Stimulated activated CD4-positive, alpha-beta T cell treated with anti-CD3 and anti-CD28 coated beads, TNF-alpha, amount 100 ng/mL, for 48 hours (primary cell): ENCODE measurements around the gene SLC35D1.
A peak's percentile ranks its signal among the peaks of the same experiment; 100 is the strongest.

Source experiments
- DNase-seq, 3 donors: peaks; one replicate each; pipeline ENCODE4 v3.0.0-alpha.2; 2020; ENCODE audit warnings: low read depth in 3 of 3

The SLC35D1 gene

DNA sequence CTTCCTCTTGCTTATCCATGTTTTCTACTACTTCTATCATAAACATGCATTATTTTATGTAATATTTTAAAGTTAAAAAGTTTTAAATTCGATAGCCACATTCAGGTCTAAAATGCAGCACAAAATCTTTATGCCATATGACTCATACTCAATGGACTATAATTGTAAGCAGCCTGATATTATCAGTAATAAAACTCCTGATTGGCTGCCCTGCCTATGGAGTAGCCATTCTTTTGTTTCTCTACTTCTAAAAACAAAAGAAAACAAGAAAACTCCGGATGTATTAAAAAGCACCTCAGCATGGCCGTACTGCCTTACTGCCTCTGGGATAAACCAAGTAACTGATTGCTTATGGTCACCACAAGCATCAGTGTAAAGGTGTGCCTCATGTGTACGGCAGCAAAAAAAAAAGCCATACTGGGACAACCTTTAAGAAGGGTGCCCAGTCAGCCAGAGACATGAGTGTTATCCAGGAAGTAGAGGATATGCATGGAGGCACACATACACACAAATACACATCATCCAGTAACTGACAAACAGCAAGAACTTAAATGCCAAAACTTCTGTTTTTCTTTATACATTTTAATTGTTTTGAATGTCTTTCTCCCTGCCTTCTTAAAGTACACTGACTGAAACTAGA, 9.2 kb downstream of the SLC35D1 start:
- DNase-seq, result no peak

DNA sequence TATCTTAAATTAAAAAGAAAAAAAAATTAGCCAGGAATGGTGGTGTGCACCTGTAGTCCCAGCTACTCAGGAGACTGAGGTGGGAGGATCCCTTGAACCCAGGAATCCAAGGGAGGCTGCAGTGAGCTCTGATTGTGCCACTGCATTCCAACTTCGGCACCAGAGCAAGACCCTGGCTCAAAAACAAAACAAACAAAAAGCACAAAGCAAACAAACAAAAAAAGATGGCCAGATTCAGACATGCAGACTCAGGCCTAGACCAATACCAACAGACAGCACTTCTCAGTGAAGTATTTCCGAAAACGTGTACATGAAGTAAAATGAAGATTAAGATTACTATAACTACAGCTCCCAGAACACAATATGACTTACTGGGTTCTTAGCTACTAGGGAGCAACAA, 10.6 kb downstream of the SLC35D1 start:
- no peak for DNase-seq

DNA sequence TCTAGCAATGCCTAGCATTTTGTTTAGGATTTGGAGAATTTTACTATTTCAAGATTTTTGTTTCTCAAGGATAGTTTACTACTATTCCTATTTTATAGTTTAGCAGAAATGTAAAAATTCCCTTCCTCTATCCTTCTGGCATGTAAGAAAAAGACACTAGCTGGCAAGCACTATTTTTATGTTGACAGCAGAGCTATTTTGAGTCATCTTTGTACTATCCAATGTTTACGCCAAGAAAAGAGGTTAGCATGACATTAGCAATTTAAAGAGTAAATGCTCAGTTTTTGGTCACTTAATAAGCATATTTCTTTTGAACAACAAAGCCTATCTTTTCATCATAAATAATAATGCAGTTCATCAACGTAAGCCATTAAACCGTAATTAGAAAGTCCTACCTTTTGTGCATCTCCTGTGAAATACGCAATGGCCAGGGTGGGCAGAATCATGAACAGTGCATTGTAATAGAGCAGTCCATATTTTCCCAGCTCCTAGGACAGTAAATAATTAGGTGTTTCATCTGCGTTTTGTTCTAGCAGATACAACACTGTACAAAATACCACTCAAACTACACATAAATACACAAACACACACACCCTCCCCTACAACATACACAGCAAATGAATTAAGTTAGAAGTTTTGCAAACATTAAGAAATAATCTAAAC, 12.0 kb downstream of the SLC35D1 start:
- DNase-seq, result no peak

GRCh38 chr1:67040405-67040804, 13.5 kb downstream of the SLC35D1 start:
- DNase-seq, result no peak

DNA sequence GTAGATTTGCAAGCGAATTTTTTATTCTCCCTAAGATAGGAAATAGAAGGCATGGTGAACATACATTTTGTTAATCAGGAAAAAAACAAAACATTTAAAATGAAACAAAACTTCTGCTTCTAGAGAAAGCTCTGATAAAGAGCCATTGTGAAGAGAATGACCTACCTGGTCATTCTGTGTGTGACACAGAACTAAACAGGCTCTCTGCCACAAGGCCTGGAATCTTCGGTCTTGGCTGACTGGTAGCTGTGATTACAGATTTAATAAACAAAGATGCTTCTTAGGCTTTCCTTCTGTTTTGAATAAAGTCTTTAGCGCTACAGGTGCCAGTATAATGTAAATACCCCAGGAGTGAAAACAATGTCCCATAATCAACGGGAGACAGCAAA, 22.1 kb downstream of the SLC35D1 start:
- DNase-seq, result no peak

GRCh38 chr1:67031121-67031858, 22.7 kb downstream of the SLC35D1 start:
- DNase-seq, result no peak

DNA sequence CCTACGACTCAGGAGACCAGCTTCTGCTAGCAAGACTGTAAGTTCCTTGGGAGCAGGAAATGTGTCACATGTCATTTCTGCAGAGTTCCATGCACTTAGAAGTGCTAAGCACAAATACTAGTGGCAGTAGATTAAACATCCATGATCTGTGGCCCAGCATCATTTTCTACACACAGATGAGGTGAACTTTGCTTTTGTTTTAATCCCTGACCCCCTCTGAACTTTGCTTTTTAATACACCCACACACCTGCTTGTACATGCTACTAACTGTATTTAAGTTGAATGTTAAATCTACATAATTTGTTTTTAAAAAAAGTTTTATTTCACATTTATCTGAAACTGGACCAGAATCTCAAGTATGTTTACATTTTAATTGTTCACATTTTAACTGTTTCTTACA, 24.5 kb downstream of the SLC35D1 start:
- DNase-seq, result no peak

GRCh38 chr1:67020765-67021164, 33.2 kb downstream of the SLC35D1 start:
- no peak for DNase-seq

DNA sequence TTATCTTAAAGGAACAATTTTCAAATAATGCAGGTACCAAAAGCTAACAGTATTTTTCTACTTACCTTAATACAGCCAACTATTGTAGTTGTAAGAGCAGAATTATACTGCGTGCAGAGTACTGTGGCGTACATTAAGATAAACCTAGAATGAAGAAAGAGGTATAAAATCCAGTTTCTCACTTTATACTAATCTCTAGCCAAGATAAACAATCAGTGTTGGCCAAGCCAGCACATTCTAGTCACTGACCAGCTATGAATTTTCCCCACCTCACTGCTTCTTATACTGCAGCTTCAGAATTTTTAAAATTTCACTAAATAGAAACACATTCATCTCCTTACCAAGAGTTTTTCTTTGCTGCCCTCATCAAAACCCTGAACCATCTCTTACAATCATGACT, 33.6 kb downstream of the SLC35D1 start:
- no peak for DNase-seq

DNA sequence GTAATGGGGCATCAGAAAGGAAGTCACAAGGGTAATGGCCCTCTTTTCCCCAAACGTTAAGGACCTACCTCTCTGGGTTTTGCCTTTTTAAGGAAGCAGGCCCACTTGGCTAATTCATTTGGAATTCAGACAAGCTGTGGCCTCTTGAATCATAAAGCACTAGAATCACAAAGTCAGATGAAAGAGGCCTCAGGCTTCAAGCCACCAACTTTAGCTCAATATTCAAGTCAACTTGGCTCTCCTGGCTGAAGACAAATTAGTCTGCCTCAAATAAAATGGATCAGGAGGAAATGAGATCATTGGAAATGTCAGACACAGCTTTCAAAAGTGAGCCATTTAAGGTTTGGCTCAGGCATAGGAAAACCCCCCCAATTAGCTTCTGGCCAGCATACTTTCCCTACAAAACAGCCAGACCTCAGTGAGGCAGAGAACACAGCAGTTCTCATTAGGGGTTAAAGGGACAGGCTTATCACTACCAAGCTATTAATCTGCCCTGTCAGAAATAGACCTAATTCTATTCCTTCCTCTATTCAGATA, 34.3 kb downstream of the SLC35D1 start:
- DNase-seq, result no peak

GRCh38 chr1:67019121-67019520, 34.8 kb downstream of the SLC35D1 start:
- DNase-seq, result no peak

GRCh38 chr1:67018574-67018973, 35.4 kb downstream of the SLC35D1 start:
- no peak for DNase-seq

DNA sequence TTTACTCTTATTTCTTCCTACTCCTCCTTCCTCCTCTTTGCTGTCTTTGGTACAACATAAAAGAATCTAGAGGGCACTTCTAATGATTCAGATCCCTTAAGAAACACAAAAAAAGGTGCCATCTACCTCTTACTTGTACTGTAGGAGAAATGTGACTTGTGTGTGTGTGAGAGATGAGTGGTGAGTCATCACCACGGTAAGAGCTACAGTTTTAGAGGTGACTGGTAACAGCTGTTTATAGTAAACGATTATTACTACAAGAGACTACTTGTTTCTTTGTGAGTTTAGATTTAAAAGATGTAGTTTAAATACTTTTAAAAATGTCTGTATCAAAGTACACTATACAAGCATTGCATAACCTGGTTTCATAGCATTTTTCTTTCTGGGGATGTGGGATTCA, 40.4 kb downstream of the SLC35D1 start:
- DNase-seq, result no peak

GRCh38 chr1:67009792-67010191, 44.2 kb downstream of the SLC35D1 start:
- DNase-seq, result no peak

DNA sequence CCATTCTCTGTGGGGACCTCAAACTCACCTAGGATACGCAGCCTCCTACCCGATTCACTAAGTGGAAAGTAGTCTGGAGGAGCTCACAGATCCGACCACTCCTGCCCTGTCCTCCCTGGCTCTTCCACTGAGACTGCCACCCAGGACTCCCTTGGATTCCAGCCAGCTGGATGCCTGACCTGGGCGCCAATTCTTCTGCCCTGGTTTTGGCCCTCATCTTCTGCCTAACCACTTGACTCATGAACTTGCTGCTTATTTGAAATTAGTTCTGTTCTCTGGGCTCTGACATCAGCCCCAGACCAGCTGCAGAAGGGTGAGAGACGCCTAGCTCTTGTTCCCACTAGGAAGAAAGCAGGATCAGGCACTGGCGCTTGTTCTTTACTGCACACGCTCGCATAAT, 48.9 kb downstream of the SLC35D1 start:
- DNase-seq, result no peak

DNA sequence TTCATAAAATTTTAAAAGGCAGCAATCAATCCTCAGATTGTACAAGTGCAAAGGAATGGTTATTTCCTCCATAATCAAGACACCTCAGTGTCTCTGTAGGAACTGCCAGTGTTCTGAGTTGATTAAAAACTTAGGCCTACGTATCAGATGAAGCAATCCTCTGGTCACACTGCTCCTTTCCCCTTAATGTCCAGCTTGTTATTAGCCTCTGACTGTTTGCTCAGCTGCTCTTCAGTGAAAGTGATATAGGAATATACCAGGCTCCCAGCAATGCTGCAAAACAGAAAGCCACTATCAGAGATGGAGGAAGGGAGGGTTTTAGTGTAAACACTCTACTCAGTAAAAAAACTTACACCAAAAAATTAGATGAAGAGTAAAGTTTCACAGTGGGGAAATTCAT, 49.8 kb downstream of the SLC35D1 start:
- DNase-seq, result no peak

DNA sequence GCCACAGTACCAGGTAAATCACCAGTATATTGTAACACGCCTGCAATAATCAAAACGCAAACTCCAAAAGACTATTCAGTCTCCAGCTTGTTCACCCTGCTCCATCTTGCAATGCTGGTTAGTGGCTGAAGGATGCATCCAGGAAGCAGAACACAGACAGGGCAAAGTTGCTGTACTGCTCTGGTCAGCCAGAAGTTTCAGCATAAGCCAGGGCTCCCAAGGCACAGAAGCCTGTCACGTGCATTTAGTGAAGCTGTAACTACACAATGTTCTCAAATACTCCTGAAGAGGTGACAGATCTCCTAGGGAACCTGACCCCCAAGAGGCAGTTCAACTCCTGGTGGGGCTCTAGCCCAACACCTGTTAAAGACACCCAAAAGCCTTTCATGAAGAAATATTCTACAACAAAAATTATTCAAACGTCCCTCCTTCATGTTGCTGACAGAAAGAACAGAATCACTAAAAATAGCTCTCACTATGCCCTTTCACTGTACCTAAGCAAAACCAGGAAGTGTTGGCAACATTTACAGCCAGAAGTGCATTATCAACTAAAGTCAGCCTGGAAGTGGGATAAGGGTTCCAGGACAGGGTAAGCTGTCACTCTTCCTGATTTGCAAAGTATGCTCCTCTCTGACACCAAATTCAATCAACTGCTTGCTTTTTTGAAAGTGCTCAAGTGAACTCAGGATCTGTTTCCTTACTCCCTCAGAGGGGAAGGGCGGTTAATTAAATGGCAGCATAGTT, 52.1 kb downstream of the SLC35D1 start:
- no peak for DNase-seq

GRCh38 chr1:66999640-67000400, 54.1 kb downstream of the SLC35D1 start:
- no peak for DNase-seq

- no peak for DNase-seq
These were observed 55.0 kb downstream of the SLC35D1 start for GRCh38 chr1:66998972-66999371.

- DNase-seq, result peak; percentile 21 to 36 (median 34)
These were observed 57.8 kb downstream of the SLC35D1 start for GRCh38 chr1:66996018-66996682.

- DNase-seq, result no peak
These were observed 60.9 kb downstream of the SLC35D1 start for GRCh38 chr1:66993076-66993475.
